ENCODE measurements around the gene GNAZ.

DNA sequence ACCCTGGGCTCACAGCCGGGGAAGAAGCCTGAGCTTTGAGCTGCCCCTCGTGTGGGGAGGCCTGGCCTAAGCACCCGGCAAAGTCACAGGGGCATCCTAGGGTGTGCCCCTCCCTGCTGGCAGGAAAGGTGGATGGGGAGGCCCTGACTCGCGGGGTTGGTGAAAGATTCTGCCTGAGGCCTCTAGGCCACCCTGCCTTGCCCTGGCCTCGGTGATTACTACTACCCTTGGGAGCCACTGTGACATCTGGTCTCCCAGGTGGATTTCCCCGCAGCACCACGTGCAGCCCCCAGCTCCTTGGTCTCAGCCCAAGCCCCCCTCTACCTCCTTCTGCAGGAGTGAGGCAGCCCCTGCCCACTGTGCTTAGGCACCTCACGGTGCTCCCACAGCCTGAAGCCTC, 23.9 kb downstream of the GNAZ start:
- TF ChIP-seq, protein P1, sequence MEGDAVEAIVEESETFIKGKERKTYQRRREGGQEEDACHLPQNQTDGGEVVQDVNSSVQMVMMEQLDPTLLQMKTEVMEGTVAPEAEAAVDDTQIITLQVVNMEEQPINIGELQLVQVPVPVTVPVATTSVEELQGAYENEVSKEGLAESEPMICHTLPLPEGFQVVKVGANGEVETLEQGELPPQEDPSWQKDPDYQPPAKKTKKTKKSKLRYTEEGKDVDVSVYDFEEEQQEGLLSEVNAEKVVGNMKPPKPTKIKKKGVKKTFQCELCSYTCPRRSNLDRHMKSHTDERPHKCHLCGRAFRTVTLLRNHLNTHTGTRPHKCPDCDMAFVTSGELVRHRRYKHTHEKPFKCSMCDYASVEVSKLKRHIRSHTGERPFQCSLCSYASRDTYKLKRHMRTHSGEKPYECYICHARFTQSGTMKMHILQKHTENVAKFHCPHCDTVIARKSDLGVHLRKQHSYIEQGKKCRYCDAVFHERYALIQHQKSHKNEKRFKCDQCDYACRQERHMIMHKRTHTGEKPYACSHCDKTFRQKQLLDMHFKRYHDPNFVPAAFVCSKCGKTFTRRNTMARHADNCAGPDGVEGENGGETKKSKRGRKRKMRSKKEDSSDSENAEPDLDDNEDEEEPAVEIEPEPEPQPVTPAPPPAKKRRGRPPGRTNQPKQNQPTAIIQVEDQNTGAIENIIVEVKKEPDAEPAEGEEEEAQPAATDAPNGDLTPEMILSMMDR (IDR thresholded peaks at IDR 0.05): no peak
- no peak for TF ChIP-seq POLR2A (IDR thresholded peaks at IDR 0.05)

All from testis (tissue), 2 donors.